ENCODE measurements around the gene ATP2B2. TPM values are rescaled to one million over a fixed set of nuclear protein-coding genes. Genes with fewer than 3 reads are reported as not detected.

The ATP2B2 gene
- total and polyA plus RNA-seq, 9 of the 15 experiments (the other 6 are each of a cell fraction or from before 2014, with no cell fraction given) = 0.06 TPM; not detected in 8

DNA sequence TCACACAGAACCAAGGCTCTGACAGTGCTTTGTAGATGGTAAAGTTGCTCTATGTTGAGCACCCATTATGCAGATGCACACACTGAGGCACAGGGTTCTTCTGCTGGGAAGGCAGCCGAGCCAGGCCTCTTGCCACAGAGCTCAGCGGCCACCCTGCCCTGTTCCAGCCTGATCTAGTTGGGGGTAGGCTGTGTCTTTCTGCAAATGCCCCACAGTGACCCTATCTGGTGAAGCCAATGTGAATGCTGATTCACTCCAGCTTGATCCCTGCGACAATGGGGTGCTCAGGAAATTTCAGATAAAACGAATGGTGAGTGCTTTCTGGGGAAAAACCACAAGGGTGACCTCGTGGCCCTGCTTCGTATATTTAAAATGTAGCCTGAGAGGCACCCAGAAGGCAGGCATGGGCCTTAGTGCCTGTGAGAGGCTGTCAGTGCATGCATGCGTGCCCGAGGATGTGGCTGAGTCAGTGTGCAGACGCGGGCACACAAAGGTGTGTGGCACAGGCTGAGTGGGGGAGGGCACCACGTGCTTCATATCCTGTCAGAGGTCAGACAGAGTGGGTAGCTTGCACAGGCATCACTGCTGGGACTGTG lies 85.7 kb downstream of the ATP2B2 start (continued):
- TF ChIP-seq IRF9 (tag; IDR thresholded peaks at IDR 0.05) (no peak), DMBX1 (CRISPR knock-in tag; IDR thresholded peaks at IDR 0.05; ENCODE audit: borderline replicate concordance) (no peak), FOXO4 (CRISPR knock-in tag; IDR thresholded peaks at IDR 0.05) (no peak), RCOR1 (IDR thresholded peaks at IDR 0.05; ENCODE audit: borderline replicate concordance in 1 of 2, low read depth in 2 of 2, low read length in 2 of 2) (peak in 1 of 2 experiments; percentile 49; a peak in 1 of 4 replicates), TCF3 (CRISPR knock-in tag; IDR thresholded peaks at IDR 0.05) (peak; percentile 52; the same call in 1 of the 2 replicates), BHLHE40 (IDR thresholded peaks at IDR 0.05; ENCODE audit: low read length) (no peak), TBL1XR1 (IDR thresholded peaks at IDR 0.05; ENCODE audit: low read length in 2 of 2) (no peak), U2AF1 (optimal IDR thresholded peaks at IDR 0.05; ENCODE audit: low read depth, low read length) (no peak)
- TF ChIP-seq, protein P1, sequence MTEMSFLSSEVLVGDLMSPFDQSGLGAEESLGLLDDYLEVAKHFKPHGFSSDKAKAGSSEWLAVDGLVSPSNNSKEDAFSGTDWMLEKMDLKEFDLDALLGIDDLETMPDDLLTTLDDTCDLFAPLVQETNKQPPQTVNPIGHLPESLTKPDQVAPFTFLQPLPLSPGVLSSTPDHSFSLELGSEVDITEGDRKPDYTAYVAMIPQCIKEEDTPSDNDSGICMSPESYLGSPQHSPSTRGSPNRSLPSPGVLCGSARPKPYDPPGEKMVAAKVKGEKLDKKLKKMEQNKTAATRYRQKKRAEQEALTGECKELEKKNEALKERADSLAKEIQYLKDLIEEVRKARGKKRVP (CRISPR knock-in tag; IDR thresholded peaks at IDR 0.05) = no peak
